A549 (cell line): ENCODE results near the gene RSRC1.

Experiments
- CEBPB ChIP-seq, 2 experiments: fragments of >200 bp in 1 of 2; sonication (Bioruptor Twin) in 1 of 2; formaldehyde crosslinking in 1 of 2; IDR thresholded peaks; 2 replicates each; pipeline ENCODE4 v1.6.1; 2012 to 2016
- CHD2 ChIP-seq: fragments of 150-350 bp; IDR thresholded peaks from 2 replicates; pipeline ENCODE4 v1.6.1; 2014; ENCODE audit warnings: low read length; ENCODE audit not compliant: partially characterized antibody
- CTCF ChIP-seq: fragments of >200 bp; sonication (Bioruptor Twin); formaldehyde crosslinking; IDR thresholded peaks from 3 replicates; pipeline ENCODE4 v1.5.1; 2016
- HOXB5 ChIP-seq: fragments of 250-450 bp; sonication (Bioruptor Pico); IDR thresholded peaks from 2 replicates; pipeline ENCODE4 v1.5.0; 2020; ENCODE audit warnings: mild to moderate bottlenecking, moderate library complexity
- JUNB ChIP-seq: fragments of >200 bp; sonication (Bioruptor Twin); formaldehyde crosslinking; IDR thresholded peaks from 2 replicates; pipeline ENCODE4 v1.6.1; 2016
- NR3C1 ChIP-seq: fragments of >200 bp; sonication (Bioruptor Twin); formaldehyde crosslinking; IDR thresholded peaks from 3 replicates; pipeline ENCODE4 v1.6.1; 2017
- POLR2A ChIP-seq: IDR thresholded peaks from 2 replicates; pipeline ENCODE4 v1.6.1; 2012; ENCODE audit warnings: mild to moderate bottlenecking, low read length
- ZC3H11A ChIP-seq: fragments of 450-650 bp; IDR thresholded peaks from 2 replicates; pipeline ENCODE4 v1.6.1; 2014; ENCODE audit warnings: antibody characterized with exemption, mild to moderate bottlenecking
- TF ChIP-seq, protein P1 (sequence below): fragments of 200-600 bp; sonication (generic); IDR thresholded peaks from 2 replicates; pipeline ENCODE4 v1.6.1; 2016; ENCODE audit warnings: antibody characterized with exemption, mild to moderate bottlenecking, moderate library complexity

- no peak for TF ChIP-seq NR3C1
- TF ChIP-seq CHD2, result no peak
- TF ChIP-seq ZC3H11A, result no peak
- no peak for TF ChIP-seq POLR2A
- TF ChIP-seq CTCF, result no peak
- TF ChIP-seq, protein P1, sequence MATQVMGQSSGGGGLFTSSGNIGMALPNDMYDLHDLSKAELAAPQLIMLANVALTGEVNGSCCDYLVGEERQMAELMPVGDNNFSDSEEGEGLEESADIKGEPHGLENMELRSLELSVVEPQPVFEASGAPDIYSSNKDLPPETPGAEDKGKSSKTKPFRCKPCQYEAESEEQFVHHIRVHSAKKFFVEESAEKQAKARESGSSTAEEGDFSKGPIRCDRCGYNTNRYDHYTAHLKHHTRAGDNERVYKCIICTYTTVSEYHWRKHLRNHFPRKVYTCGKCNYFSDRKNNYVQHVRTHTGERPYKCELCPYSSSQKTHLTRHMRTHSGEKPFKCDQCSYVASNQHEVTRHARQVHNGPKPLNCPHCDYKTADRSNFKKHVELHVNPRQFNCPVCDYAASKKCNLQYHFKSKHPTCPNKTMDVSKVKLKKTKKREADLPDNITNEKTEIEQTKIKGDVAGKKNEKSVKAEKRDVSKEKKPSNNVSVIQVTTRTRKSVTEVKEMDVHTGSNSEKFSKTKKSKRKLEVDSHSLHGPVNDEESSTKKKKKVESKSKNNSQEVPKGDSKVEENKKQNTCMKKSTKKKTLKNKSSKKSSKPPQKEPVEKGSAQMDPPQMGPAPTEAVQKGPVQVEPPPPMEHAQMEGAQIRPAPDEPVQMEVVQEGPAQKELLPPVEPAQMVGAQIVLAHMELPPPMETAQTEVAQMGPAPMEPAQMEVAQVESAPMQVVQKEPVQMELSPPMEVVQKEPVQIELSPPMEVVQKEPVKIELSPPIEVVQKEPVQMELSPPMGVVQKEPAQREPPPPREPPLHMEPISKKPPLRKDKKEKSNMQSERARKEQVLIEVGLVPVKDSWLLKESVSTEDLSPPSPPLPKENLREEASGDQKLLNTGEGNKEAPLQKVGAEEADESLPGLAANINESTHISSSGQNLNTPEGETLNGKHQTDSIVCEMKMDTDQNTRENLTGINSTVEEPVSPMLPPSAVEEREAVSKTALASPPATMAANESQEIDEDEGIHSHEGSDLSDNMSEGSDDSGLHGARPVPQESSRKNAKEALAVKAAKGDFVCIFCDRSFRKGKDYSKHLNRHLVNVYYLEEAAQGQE, result no peak
- no peak for TF ChIP-seq HOXB5 (CRISPR knock-in tag)
- TF ChIP-seq CEBPB (IDR thresholded peaks at IDR 0.05), result no peak
- TF ChIP-seq JUNB, result no peak
These were observed 269.6 kb downstream of the RSRC1 start for GRCh38 chr3:158379517-158379916.
